ENCODE data around the gene MDN1.
"Not testable (repeated sequence)": the region's sequence is repeated elsewhere in the genome, so short reads cannot be mapped to it uniquely, and the experiment has no call there.

The MDN1 gene

GRCh38 chr6:89813422-89813821 is 6.2 kb downstream of the MDN1 start:
- DNase-seq (ENCODE audit: low read depth) = not testable (repeated sequence)

DNA sequence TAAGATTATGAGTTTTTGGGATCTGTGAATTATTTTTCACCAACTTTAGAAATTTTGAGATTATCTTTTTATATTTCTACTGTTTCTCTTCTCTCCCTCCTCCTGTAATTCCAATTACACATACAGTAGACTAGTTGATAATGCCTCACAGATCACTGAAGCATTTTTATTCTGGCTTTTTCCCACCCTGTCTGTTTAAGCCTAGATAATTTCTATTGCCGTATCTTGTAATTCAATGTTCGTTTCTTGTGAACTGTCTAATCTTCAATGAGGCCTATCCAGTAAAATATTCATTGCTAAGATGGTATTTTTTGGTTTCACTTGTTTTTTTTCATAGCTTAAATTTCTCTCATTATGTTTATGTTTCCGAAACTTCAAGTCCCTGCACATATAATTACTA is 12.0 kb downstream of the MDN1 start:
- DNase-seq (ENCODE audit: low read depth) = no peak

- DNase-seq (ENCODE audit: low read depth) = no peak
These were observed 13.7 kb downstream of the MDN1 start for GRCh38 chr6:89805814-89806371.

DNA sequence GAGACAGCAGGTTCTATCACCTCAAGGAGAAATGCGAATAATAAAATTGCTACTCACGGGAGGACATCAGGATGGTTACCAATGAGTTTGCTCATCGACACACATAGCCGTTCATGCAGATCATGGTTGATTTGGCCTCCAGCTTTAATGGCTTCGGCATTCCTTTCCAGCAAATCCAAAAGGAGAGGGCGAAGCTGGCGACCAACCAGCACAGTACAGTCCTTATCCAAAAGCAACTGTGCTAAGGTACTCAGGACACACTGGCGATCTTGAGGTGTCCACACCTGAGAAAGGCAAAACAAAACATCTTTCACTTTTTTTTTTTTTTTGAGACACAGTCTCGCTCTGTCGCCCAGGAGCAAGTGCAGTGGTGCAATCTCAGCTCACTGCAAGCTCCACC is 16.3 kb downstream of the MDN1 start:
- no peak for DNase-seq (ENCODE audit: low read depth)

DNA sequence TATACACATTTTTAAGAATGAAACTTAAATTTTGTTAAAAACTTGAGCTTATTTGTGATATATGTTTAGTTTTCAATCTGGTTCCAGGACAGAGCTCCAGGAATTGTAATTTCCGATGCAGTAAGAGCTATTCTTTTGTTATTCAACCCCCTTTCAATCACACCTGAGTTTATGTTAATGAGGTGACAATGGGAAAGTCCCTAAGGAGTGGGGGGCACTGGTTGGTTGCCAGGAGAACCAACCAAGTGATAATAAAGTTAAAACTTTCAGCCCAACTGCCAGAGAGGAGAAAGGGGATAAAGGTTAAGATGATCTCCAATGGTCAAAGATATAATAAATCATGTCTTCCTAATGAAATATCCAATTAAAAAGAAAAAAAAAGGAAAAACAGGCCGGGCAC is 19.8 kb downstream of the MDN1 start:
- DNase-seq (ENCODE audit: low read depth) = no peak

- no peak for DNase-seq (ENCODE audit: low read depth)
These were observed 20.5 kb downstream of the MDN1 start for GRCh38 chr6:89799096-89799495.

- DNase-seq (ENCODE audit: low read depth) = peak; percentile 96
These were observed 22.3 kb downstream of the MDN1 start for GRCh38 chr6:89797317-89797716.

GRCh38 chr6:89794324-89794723 is 25.3 kb downstream of the MDN1 start:
- no peak for DNase-seq (ENCODE audit: low read depth)

DNA sequence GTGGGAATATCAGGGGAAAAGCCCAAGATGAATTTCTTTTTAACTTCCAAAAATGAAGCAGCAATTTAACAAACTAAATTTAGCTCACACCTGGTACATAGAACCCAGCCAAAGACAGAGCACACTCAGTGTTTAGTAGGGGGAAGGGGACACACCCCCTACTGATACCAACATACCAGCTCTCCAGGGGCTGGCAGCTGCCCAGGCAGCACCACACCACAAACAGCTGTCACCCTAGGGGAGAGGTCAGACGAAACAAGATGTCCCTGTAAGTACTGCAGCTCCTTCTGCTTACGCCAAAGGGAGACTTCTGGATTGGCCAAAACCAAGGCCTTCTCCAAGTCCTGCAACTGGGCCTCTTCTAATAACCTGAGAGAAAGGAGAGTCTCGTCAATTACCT is 26.0 kb downstream of the MDN1 start:
- DNase-seq (ENCODE audit: low read depth) = peak; percentile 6

DNA sequence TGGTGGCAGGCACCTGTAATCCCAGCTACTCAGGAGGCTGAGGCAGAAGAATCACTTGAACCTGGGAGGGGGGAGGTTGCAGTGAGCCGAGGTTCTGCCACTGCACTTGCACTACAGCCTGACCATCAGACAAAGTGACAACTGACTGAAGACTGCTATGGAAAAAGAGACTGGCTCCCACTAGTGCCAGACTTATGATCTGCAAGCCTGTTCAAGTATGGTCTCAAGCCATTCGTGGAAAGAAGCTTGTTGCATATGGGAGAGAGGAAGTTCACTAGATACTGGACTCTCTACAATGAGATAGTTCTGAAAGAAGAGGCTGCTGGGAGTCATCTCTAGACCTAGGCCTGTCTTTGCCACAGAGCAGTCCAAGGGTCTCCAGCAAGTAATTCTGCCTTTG is 26.7 kb downstream of the MDN1 start:
- peak; percentile 63 for DNase-seq (ENCODE audit: low read depth)

- no peak for DNase-seq (ENCODE audit: low read depth)
These were observed 29.2 kb downstream of the MDN1 start for GRCh38 chr6:89790403-89790802.

DNA sequence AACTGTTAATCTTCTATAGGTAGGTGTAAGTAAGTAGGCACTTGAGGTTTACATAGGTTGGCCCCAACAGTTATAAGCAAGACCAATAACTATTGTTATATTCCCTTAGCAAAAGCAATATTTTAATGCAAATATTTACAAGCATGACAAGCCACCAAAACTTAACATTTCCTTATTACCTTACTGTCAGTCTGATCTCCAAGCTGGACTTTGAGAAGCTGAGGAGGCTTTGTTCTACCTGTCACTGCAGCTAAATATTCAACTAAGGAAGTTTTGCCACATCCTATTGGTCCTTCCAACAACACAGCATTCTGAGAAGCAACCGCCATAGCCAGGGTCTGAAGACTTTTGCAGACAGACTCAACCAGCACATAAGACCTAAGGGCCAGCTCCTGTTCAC is 29.6 kb downstream of the MDN1 start:
- no peak for DNase-seq (ENCODE audit: low read depth)

DNA sequence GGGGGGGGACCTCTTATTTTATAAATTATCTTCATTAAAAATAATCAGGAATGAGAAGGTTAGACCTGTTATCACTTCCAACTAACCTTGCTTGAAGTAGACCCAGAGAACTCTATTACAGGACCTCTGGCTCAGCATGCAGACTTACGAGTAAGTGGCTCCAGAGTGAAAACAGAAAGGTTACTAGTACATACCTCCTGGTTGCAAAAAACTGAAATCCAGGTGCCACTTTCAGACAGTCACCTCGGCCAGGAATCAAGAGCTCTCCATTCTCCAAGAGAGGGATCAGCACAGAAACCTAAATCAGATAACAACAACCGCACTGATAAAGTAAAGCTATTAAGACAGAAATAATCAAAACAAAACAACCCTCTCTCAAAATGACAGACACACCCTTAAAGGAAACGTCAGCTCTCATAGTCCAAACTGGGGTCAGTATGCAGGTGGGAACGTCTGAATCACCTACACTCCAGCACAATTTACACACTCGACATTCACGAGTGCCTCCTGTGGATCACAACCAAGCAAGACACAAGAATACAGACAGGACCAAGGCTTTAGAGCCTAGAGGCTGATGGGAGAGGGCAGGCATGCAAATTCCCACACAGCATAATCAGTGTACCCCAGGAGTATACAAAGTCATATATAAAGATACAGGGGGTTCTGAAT is 31.8 kb downstream of the MDN1 start:
- DNase-seq (ENCODE audit: low read depth) = no peak

- no peak for DNase-seq (ENCODE audit: low read depth)
These were observed 32.6 kb downstream of the MDN1 start for GRCh38 chr6:89786970-89787369.

DNA sequence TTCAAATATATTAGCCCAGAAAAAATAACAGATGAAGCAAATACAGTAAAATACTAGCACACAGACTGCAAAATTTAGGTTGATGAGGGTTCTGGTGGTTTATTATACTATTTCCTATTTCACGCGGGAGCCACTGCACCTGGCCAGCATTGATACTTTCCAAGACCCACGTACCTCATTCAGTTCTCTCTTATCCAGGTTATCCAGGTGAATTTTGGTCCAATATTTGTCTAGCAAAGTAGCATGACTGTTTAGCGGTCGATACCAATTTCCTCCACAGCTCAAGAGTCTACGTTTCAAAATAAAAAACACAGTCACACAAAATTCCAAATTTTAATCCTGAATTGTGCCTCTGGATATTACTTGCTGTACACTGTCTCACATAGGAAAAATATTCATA is 34.8 kb downstream of the MDN1 start:
- DNase-seq (ENCODE audit: low read depth) = no peak

GRCh38 chr6:89783293-89783692 is 36.3 kb downstream of the MDN1 start:
- not testable (repeated sequence) for DNase-seq (ENCODE audit: low read depth)

DNA sequence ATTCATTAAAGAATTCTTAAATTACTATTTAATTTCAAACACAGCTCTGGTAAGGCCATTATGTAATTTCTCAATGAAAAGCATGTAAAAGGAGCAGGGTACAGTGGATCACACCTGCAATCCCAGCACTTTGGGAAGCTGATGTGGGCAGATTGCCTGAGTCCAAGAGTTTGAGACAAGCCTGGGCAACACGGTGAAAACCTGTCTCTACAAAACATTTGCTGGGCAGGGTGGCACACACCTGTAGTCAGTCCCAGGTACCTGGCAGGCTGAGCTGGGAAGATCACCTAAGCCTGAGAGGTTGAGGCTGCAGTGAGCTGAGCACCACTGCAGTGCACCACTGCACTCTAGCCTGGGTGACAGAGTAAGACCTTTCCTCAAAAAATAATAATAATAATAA is 37.4 kb downstream of the MDN1 start:
- no peak for DNase-seq (ENCODE audit: low read depth)

- DNase-seq (ENCODE audit: low read depth) = no peak
These were observed 38.2 kb downstream of the MDN1 start for GRCh38 chr6:89781070-89782034.

- DNase-seq (ENCODE audit: low read depth) = no peak
These were observed 42.1 kb downstream of the MDN1 start for GRCh38 chr6:89777455-89777854.

DNA sequence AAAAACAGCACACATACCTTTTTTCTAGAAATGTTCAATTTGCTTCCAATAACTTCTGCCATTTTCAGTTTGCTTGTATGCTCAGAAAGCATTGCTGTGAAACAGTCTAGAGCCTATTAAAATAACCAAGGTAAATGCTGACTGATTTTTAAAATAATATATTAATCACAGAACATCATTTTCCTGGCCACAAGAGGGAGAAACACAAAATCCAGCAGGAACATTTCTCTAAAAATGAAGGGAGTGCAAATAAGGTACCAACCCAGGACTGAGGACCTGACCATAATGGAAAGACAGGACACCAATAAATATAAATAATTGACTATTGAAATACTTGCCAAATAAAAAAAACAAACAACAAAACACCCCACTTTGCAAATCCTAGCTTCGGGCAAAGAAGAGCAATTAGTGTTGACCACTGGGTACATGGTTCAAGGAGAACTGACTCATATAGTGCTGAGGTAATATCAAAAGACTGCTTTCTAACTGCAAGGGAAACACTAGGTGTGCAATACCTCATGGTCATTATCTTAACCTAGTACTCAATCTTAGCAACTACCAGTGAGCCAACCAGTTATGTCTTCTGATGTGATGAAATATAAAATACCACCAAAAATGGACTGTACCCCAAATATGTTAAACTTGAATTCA is 42.9 kb downstream of the MDN1 start:
- DNase-seq (ENCODE audit: low read depth) = no peak

- DNase-seq (ENCODE audit: low read depth) = peak; percentile 18
These were observed 44.4 kb downstream of the MDN1 start for GRCh38 chr6:89775150-89775549.

DNA sequence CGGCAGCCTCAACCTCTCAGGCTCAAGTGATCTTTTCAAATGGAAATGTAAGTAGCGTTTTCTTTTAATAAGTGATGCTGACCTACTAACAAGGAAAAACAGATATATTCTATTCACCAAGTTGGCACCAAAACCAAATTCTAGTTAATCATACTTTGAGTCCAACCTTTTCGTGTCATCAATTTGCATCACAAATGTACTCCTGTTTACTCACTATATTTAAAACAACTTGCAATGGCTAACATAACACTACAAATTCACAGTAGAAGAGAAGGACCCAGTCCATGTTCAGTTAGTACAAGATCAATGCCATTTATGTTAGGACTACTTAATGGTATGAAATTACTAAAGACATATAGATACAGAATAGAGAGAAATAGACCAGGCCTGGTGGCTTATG is 50.0 kb downstream of the MDN1 start:
- no peak for DNase-seq (ENCODE audit: low read depth)

DNA sequence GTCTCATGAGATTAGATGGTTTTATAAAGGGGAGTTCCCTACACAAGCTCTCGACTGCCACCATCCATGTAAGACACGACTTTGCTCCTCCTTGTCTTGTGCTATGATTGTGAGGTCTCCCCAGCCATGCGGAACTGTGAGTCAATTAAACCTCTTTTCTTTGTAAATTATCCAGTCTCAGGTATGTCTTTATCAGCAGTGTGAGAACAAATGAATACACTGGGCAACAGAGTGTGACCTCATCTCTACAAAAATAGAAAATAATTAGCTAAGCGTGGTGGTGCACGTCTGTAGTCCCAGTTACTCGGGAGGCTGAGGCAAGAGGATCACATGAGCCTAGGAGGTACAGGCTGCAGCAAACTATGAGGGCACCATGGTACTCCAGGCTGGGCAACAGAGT is 51.3 kb downstream of the MDN1 start:
- DNase-seq (ENCODE audit: low read depth) = no peak
